Neural crest cell (in vitro differentiated cells): ENCODE data around the gene TAX1BP3. TPM values are rescaled to one million over a fixed set of nuclear protein-coding genes. Genes with fewer than 3 reads are reported as not detected.

ENCODE experiments used
- DNase-seq: peaks from one replicate; pipeline ENCODE4 v3.0.0; 2021; ENCODE audit warnings: low read depth, mixed read lengths, low spot score
- H3K27ac Mint-ChIP-seq: one replicate; pipeline ENCODE4 v1.8.0; 2021; ENCODE audit warnings: mild to moderate bottlenecking, mixed read lengths; ENCODE audit not compliant: unreplicated experiment
- H3K27me3 Mint-ChIP-seq: 2 replicates; pipeline ENCODE4 v1.8.0; 2021; ENCODE audit warnings: low read depth, mild to moderate bottlenecking, mixed read lengths
- H3K36me3 Mint-ChIP-seq: 2 replicates; pipeline ENCODE4 v1.8.0; 2021; ENCODE audit warnings: low read depth, mild to moderate bottlenecking, mixed read lengths
- H3K4me1 Mint-ChIP-seq: 2 replicates; pipeline ENCODE4 v1.8.0; 2021; ENCODE audit warnings: mixed read lengths
- H3K4me3 Mint-ChIP-seq: one replicate; pipeline ENCODE4 v1.8.0; 2021; ENCODE audit warnings: mild to moderate bottlenecking, mixed read lengths
- H3K9me3 Mint-ChIP-seq: 2 replicates; pipeline ENCODE4 v1.8.0; 2021; ENCODE audit warnings: mixed read lengths
- CTCF ChIP-seq: fragments of 200-600 bp; sonication (generic); conservative IDR thresholded peaks from 2 replicates; pipeline ENCODE4 v1.5.0; 2021; ENCODE audit warnings: antibody characterized with exemption, mild to moderate bottlenecking
- total RNA-seq: library from RNA; stranded (reverse); gene quantifications from 2 replicates; pipeline ENCODE4 v1.2.1, GENCODE V29; 2021

TAX1BP3 gene
- total RNA-seq, 1 donor from 2014 or later, result 65.8 TPM

DNA sequence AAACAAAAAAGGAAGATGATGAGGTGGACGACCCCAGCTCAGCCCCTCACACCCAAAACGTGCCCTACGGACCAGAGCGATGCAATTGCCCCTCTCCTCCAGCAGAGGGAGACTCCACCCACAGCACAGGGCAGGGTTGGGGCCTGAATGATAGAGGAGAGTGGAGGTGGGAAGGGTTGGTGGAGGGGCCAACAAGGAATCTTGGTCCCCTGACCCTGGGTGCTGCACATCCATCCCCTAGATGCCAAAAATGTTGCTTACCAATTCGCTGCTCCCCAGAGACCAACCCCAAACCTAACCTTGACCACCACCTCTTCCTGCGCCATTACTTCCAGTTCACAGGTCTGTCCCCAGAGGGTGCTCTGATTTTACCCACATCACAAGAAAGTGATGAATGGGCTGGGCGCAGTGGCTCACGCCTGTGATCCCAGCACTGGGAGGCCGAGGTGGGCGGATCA, 14.7 kb upstream of the TAX1BP3 start:
- Mint-ChIP-seq H3K27me3 (peaks cover 2% of the 10 kb centered on the region), H3K36me3 (no peaks in the 10 kb centered on the region), H3K9me3 (no peaks in the 10 kb centered on the region), H3K4me1 (no peaks in the 10 kb centered on the region), H3K4me3 (no peak overlapping the region), H3K27ac (no peak overlapping the region)
- TF ChIP-seq CTCF, result peak; percentile 77
- DNase-seq, result peak; percentile 45

- no peak for DNase-seq
- no peaks in the 10 kb centered on the region for H3K4me1 Mint-ChIP-seq
- peaks cover 2% of the 10 kb centered on the region for H3K27me3 Mint-ChIP-seq
- H3K27ac Mint-ChIP-seq, result no peak overlapping the region
- no peaks in the 10 kb centered on the region for H3K36me3 Mint-ChIP-seq
- H3K9me3 Mint-ChIP-seq, result no peaks in the 10 kb centered on the region
- H3K4me3 Mint-ChIP-seq, result no peak overlapping the region
- TF ChIP-seq CTCF, result no peak
Measured at GRCh38 chr17:3682033-3682432, 13.7 kb upstream of the TAX1BP3 start.

- Mint-ChIP-seq H3K27ac (no peak overlapping the region), H3K9me3 (no peaks in the 10 kb centered on the region), H3K27me3 (peaks cover 2% of the 10 kb centered on the region), H3K4me3 (no peak overlapping the region), H3K4me1 (no peaks in the 10 kb centered on the region), H3K36me3 (no peaks in the 10 kb centered on the region)
- TF ChIP-seq CTCF, result no peak
- DNase-seq, result no peak
Measured at GRCh38 chr17:3681565-3681964, 13.2 kb upstream of the TAX1BP3 start.

DNA sequence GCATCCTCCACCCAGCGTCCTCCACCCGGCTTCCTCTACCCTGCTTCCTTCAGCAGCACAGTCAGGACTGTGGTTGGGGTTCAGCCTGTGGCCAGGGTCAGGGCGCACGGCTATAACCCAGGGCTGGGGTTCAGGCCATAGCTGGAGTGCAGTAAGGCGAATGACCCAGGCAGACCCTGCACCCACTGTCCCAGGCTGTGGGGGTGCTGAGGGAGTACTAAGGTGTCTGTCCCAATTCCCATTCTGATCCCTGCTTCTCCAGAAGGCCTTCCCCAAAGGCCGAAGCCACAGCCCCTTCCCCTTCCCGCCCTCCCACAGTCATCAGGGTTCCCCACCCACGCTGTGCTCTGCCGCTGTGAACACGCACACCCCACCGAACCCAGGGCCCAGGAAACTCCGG, 12.7 kb upstream of the TAX1BP3 start:
- Mint-ChIP-seq H3K36me3 (no peaks in the 10 kb centered on the region), H3K4me1 (no peaks in the 10 kb centered on the region), H3K4me3 (no peak overlapping the region), H3K27ac (no peak overlapping the region), H3K27me3 (peaks cover 2% of the 10 kb centered on the region), H3K9me3 (no peaks in the 10 kb centered on the region)
- TF ChIP-seq CTCF, result no peak
- DNase-seq, result no peak

DNA sequence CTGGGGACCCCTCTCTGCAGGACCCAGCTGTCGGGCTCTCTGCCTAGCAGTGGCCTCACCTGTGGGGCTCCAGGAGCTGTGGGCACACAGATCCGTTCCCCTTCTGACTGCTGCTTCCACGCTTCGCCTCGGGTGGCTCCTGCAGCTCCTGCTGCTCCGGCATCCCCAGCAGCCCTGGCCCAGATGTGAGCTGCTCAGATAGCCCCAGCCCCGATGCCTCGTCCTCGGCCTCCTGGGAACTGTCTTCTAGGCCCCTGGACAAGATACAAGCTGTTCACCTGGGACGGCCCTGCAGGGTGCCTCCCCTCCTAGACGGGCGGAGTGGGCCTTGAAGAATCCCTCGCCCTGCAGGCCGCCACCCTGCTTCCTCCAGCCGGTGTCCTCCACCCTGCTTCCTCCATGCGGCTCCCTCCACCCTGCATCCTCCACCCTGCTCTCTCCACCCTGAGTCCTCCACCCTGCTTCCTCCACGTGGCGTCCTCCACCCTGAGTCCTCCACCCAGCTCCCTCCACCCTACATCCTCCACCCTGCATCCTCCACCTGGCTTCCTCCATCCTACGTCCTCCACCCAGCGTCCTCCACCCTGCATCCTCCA, 11.3 kb upstream of the TAX1BP3 start:
- H3K9me3 Mint-ChIP-seq, result no peaks in the 10 kb centered on the region
- no peaks in the 10 kb centered on the region for H3K36me3 Mint-ChIP-seq
- H3K4me1 Mint-ChIP-seq, result peaks cover 3% of the 10 kb centered on the region
- H3K27ac Mint-ChIP-seq, result no peak overlapping the region
- no peak for DNase-seq
- TF ChIP-seq CTCF, result no peak
- peaks cover 2% of the 10 kb centered on the region for H3K27me3 Mint-ChIP-seq
- H3K4me3 Mint-ChIP-seq, result no peak overlapping the region
